AML-193 (cell line): Measurements from ENCODE around the gene CNTFR.
"Not testable (repeated sequence)": the region's sequence is repeated elsewhere in the genome, so short reads cannot be mapped to it uniquely, and the experiment has no call there.

Source experiments
- DNase-seq, 2 experiments: peaks; one replicate each; lab custom pipeline; 2025; lab: John Stamatoyannopoulos, UW

The CNTFR gene, protein sequence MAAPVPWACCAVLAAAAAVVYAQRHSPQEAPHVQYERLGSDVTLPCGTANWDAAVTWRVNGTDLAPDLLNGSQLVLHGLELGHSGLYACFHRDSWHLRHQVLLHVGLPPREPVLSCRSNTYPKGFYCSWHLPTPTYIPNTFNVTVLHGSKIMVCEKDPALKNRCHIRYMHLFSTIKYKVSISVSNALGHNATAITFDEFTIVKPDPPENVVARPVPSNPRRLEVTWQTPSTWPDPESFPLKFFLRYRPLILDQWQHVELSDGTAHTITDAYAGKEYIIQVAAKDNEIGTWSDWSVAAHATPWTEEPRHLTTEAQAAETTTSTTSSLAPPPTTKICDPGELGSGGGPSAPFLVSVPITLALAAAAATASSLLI

DNA sequence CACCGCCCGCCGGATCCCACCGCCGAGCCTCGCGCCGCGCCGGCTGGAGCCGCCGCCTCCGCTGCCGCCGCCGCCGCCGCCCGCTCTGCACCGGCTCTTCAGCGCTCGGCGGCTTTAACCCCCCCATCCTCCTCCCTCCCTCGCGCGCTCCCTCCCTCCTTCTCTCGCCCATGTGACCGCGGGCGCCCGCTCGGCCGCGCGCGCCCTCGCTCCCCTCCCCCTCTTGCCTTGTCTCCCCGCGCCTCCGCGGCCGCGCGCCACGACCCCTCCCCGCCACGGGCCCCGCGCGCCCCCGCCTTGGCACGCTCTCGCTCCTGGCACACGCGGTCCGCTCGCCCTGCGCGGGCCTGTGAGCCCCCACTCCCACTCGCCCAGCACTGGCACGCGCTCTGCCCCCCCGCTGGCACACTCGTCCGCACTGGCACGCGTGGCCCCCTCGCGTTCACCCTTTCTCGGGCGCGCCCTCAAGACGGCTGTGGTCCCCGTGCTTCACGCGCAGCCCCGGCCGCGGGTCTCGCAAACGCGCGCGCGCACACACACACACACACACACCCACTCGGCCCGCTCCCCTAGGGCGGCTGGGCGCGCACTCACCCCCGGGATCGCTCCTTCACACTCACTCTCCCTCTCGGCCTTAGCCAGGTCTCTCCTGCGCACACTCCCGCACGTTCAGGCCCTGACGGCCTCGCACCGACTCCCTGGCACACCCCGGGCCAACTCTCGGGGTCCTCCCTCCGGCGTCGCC, at the start of gene CNTFR:
CNTFR (minus strand) TSS at position 89 of the 745 bp plus-strand sequence. CDS start 20,743 bp downstream, outside the sequence.
- no peak for DNase-seq

DNA sequence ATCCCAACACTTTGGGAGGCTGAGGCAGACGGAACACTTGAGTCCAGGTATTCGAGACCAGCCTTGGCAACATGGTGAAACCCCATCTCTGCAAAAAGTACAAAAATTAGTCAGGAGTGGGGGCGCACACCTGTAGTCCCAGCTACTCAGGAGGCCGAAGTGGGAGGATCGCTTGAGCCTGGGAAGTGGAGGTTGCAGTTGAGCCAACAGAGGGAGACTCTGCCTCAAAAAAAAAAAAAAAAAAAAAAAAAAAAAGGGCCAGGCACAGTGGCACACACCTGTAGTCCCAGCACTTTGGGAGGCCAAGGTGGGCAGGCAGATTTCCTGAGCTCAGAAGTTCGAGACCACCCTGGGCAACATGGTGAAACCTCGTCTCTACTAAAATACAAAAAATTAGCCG, 49.8 kb upstream of the CNTFR start:
- DNase-seq: not testable (repeated sequence)

DNA sequence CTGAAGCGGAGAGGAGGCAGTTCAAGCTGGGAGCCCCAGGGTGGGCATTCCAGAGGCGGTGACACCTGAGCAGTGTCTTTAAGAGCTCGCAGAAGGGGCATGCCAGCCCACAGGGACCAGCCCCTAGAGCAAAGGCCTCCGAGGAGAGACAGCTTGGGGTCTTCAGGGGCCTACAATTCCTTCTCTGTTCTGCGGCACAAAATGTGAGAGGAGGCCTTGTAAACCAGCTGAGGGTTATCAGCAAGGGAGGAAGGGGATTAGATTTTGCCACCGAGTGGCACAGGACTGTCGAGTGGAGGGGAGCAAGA, 48.6 kb upstream of the CNTFR start:
- DNase-seq: no peak

DNA sequence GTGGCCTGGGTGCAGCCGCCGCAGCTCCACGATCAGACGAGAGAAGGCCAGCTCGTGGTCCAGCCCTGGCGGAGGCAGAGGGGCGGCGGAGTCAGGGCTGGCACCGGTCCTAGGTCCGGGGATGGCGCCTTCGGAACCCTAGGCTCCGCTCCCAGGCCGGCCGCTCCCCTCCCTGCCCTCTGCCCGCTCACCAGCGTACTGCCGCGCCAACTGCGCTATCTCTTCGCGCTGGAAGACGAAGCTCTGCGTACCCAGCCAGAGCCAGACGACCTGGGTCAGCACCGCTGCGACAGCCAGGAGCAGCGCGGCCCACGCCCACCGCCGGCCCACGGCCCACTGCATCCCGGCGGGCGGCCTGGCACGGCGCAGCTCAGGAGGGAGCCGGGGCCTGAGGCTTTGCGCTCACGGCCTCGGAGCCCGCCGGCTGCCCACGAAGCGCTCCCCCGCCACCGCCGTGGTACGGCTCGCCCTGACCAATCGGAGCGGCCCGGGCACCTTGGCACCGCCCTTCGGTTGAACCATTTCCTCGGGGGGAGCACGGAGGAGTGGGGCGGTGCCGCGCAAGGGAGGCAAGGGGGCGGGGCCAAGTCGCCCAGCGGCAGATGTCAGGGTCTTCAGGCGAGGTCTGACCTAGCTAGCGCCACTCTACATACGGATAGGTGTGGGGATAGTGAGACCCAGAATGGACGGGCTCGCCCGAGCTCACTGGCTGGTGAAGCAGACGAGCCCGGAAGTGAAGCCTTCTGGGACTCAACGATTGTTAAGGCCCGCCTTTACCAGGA, 48.0 kb upstream of the CNTFR start, which contains the start of gene SIGMAR1:
SIGMAR1 (minus strand) TSS at position 432 of the 782 bp plus-strand sequence; CDS start at position 342, 90 bp downstream.
- DNase-seq: peak; percentile 69 to 84

DNA sequence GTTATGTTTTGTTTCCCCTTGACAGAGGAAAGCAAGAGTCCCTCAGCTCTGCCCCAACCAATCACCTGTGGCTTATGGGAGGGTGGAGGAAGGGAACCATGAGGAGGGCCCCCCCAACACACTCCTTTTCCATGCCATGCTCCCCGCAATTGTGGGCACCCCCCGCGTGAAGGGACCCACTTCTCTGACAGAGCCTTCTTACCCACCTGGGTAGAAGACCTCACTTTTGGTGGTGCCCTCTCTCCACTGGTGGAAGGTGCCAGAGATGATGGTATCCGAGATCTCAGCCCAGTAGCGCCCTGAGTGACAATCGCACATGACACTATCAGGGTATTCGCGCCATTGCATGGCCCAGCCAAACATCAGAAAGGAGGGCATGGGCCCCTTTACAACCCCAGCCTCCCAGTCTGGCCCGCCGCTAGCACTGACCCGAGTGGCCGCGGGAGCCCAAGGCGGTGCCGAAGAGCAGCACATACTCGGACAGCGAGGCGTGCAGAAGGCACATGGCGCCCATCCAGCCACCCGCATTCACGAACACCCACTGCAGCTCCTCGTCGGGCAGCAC, 47.3 kb upstream of the CNTFR start:
- no peak for DNase-seq

DNA sequence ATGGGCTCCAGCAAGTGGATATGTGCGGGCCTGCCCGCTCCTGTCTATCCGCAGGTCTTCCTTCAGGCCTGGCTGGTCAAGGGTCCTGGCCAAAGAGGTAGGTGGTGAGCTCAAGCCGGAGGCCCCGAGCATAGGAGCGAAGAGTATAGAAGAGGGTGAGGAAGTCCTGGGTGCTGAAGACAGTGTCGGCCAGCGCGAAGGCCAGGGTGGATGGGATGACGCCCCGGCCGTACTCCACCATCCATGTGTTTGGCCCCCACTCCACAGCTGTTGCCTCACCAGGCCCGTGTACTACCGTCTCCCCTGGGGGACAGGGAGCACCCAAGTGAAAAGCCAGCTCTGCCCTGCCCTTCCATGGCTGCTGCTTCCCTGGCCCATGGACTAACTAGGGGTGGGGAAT, 46.0 kb upstream of the CNTFR start:
- DNase-seq: no peak

DNA sequence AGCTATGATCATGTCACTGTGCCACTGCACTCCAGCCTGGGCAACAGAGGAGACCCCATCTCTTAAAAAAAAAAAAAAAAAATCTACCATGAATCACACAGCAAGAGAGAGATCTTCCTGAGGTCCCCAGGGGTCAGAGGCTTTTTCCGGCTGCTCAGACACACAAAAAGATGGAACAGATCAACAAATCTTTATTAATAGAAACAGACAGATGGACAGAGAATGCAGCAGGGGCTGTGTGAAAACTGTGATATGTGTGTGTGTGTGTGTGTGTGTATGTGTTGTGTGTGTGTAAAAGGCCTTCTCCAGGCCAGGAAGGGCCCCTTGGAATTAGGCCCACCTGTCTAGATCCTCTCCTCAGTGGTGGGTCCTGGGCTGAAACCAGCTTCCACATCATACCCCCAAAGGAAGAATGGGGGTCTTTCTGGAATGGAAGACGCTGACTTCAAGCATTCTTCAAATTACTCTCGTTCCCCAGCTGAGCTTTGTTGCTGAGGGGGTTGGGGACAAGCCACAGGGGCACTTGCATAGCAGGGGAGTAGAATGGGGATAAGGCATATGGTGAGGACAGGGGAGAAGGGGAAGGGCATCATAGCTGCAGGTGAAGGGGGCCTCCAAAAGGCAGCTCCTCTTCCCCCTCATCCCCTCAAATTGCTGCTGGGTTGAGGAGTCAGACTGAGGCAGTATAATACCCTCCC, 45.2 kb upstream of the CNTFR start:
- no peak for DNase-seq

DNA sequence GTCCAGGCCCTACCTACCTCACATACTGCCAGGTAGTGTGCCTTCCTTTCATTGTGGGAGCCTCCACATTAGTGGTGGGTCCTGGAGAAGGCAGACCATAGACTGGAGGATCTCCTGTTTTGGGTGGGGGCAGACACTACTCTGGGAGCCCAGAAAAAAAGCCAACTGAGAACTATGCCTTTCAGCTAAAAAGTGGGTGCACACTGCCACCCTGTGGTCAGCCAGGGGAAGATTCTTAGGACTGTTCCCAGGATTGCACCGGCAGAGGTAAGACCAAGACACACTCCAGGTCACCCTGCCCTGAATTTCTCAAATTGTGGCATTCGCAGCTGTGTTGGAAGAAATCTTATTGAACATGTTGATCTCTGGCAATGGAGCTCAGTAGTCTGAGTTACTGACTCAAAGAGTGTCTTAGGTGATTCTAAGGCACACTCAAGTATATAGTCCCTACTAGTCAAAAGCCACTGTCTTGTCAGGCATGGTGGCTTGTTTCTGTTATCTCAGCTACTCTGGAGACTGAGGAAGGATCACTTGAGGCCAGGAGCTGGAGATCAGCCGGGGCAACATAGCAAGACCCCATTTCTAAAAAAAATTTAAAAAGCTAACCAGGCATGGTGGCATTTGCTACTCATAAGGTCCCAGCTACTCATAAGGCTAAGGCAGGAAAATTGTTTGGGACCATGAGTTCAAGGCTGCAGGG, 44.5 kb upstream of the CNTFR start:
- DNase-seq: peak; percentile 75 to 79

DNA sequence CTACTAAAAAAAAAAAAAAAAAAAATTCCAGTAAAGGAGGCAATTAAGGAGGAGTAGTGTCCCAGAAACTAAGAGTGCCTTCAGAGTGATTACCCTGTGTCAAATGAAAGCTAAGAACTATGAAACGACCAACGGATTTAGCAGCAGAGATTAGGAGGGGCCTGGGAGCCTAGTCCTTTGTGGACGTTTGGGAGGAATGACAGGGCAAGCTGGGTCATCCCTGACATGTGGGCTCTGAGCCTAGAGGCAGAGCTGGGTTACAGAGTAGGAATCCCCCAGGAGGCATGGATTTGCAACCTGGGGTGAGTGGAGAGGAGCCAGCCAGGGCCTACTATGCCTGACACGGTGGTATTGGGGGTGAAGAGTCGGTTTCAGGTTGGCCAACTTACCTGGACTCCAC, 43.6 kb upstream of the CNTFR start:
- no peak for DNase-seq

DNA sequence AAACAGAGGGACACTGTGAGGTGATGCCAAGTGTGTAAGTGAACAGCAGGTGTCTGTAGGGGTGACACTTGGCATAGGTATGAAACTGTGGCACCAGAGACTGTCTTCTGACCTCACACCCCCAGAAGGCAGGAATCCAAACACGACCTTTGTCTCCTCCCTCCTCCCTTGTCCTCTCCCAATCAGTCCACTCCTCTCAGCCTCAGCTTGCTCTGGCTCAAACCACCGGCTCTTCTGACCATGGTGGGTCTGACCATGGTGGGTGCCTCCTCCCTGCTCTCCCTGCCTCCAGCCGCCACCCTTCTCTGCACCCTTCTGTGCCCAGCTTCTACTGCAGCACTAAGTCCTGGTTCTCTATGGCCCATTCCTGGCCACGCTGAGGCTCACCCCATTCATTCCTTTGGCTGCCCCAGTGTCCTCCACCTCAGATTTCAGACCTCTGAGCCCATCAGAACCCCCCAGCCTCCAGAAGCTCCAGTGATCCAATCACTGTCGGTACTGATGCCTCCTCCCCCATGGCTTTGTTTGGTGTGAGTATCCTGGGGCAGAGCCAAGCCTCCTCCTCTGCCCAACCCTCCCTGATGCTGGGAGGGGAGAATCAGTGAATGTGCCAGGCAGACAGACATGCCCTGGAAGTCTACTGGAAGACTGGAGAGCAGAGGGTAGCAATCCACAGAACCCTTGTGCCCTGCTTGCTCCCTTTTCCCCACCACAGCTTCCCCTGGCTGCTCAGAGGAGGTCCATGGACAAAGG, 41.1 kb upstream of the CNTFR start:
- no peak for DNase-seq

DNA sequence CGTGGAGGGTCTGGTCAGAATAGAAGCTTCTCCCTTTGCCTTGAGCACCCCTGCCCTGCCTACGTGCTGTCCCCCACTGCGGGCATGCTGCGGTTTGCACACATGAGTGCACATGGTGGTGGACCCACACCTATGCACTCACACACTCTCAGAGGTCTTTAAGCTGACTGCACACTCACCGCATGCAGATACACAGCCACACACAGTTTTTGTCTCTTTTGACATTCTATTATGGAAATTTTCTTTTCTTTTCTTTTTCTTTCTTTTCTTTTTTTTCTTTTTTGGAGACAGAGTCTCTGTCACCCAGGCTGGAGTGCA, 39.9 kb upstream of the CNTFR start:
- DNase-seq: no peak

DNA sequence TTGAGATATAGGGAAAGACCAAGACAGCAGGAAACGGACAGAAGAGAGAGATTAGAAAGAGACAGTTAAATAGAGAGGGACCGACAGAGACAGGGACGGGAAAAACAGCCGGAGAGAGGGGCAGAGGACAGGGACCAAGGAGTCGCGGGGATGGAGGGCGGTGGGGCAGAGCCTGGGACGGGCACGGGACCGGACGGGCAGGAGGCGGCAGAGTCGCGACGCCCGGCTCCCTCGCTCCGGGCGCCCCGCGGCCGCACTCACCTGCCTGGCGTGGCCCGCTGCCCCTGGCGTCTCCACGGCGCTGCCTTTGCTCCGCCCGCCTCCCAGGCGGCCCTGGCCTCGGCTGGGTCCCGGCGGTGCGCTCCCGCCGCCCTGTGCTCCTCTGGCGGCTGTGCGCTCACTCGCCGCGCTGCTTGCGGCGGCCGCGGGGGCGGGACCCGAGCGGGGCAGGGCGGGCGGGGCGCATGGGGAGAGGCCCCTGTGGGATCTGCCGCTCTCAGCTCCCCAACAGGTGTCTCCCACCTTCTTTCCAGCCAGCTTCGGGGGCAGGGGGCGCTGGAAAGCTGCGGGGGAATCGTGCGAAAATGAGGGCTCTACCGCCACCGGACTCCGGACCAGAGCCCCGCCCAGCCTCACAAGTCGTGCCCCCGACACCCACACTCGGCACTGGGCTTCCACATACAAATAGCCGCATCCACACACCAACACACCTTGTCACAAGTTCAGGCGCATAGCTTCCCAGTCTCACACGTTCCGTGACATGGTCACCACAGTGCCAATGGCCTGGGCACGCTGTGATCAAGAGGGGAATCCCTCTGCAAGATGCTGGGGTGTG, 39.3 kb upstream of the CNTFR start, which contains the start of gene ARID3C:
ARID3C (minus strand) TSS at position 411 of the 835 bp plus-strand sequence. CDS start 1,052 bp downstream, outside the sequence.
- DNase-seq: no peak

DNA sequence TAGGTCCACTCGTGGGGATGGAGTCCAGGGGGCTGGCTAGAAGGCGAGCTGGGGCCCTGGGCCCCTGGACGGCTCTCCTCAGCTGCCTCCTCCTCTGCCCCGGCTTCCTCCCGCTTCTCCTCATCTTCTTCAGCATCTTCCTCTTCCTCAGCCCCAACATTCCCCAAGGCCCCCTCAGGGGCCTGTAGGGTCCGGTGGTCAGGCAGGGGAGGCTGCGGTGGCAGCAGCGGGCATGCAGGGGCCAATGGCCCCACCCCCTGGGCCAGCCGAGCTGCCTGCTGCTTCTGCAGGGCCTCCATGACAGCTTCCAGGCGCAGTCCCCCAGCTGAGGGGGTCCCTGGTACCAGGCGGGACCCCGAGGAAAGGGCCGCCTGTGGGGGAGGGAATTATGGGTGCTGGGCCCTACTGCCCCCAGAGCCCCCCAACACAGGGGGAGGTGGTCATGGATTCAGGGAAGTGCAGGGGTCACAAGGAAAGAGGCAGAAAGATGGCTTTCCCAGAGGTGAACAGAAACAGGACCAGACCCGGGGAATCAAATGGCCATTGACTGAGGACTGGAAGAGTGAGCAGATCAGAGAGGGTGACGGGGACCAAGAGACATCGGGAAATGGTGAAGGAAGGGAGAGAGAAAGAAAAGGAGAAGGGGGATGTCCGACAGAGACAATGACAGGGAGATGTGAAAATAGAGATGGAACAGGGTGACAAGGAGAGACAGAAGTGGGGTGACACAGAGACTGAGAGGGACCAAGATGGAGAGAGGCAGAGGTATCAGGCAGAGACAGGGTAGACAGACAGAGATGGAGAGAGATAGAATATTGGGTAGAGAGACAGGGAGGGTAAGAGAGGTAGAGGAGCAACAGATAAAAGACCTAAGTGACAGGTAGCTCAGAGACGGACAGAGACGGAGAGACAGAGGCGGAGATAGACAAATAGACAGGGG, 38.5 kb upstream of the CNTFR start:
- DNase-seq: no peak

DNA sequence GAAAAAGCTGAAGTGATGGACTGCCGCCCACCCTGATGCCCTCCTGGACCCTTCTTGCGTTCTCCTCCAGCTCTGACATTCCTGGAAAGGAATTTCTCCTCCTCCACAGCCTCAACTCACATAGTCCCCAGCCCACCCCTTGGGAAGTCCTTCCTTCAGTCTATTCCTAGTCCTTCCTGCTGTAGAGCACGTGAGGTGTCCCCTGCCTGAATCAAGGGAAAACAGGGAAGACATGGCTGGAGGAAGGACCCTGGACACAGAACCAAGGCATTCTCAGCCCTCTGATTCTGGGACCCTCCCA, 35.6 kb upstream of the CNTFR start:
- DNase-seq: no peak

DNA sequence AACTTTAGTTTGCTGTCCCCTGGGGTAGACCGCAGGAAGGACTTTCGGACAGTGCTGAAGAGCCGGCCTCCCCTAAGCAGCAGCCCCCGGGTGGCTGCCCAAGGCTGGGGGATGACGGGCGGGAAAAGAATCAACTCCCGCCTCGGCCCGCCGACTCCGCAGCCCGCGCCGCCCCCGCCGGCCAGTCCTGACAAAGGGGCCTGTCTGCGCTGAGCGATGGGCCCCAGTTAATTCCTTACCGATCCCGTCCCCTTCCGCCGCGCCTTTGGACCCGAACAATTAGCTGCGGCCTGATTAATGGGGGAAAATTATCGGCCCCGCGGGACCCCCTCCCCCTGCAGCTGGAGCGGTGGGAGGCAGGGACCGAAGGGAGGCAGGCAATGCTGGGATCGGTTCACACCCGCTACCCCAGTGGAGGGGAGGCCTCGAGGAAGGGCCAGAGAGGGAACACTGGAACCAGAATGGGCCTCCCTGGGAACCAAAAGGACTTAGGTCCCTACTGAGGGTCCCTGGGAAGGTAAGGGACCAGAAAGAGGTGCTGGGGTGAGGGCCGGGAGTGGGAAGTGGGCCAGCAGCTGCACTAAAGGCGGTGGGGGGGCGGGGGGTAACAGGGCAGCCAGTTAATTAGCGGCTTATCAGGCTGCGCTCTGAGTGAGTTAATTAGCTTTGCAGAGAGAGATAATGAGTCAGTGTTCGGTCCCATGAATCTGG, 35.1 kb upstream of the CNTFR start:
- DNase-seq: no peak

DNA sequence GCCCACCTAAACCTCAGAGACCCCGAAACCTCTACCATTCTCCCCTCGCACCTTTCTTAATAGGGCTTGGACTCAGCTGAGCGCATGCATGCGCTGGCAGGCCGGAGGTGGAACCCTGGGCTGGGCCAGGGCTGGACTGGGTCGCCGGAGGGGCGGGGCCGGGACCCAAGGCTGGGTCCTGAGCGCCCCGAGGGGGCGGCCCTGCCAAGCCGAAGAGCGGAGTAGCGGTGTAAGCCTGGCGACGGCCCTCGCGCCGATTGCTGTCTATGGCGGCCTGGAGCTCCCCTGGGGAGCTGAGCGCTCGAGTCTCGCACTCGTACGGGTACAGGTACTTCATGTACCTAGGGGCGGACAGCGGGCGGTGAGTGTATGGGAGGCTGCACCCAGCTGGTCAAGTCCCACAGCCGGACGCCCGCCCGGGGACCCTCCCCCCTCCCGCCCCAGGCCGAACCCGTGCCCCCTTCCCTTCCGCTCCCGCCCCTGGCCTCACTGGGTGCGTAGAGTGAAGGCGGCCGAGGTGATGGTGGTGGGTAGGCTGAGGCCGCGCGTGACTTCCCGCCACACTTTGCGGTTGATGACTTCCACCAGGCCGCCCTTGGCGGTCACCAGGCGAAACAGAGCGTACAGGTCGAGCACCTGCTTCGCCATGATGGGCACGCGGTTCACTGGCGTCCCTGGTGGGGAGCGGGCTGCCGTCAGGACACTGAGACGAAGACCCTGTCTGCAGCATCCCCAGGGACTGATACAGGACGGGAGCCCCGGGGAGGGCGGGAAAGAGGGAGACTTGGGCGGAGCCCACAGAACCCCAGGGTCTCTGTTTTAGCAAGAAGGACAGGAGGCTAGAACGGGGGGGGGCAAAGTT, 34.1 kb upstream of the CNTFR start:
- DNase-seq: no peak
